GM12878 (cell line): ENCODE data around the gene FAM20B. TPM values are rescaled to one million over a fixed set of nuclear protein-coding genes. Genes with fewer than 3 reads are reported as not detected.

Experiments used
- CBX5 ChIP-seq: sonication (generic); IDR thresholded peaks from 2 replicates; pipeline ENCODE4 v1.6.1; 2016; ENCODE audit warnings: low read depth, moderate library complexity, mild to moderate bottlenecking, inconsistent platforms
- EED ChIP-seq: sonication (generic); IDR thresholded peaks from 2 replicates; pipeline ENCODE4 v1.6.1; 2016; ENCODE audit warnings: antibody characterized with exemption, low read depth
- ESRRA ChIP-seq: IDR thresholded peaks from 2 replicates; pipeline ENCODE4 v1.6.1; 2012; ENCODE audit warnings: mild to moderate bottlenecking, low read length, improper control_type of control experiment
- MTA2 ChIP-seq: fragments of 450-650 bp; IDR thresholded peaks from 2 replicates; pipeline ENCODE4 v1.6.1; 2016; ENCODE audit warnings: low read depth, mild to moderate bottlenecking, moderate library complexity
- MTA3 ChIP-seq: IDR thresholded peaks from 2 replicates; pipeline ENCODE4 v1.6.1; 2012; ENCODE audit warnings: low read length, inconsistent platforms, borderline replicate concordance
- NR2C2 ChIP-seq: IDR thresholded peaks from 2 replicates; pipeline ENCODE4 v1.6.1; 2011; ENCODE audit warnings: borderline replicate concordance, low read depth; ENCODE audit not compliant: control insufficient read depth, insufficient read length
- NR2F1 ChIP-seq: fragments of 450-650 bp; conservative IDR thresholded peaks from 2 replicates; pipeline ENCODE4 v1.6.1; 2017; ENCODE audit warnings: mild to moderate bottlenecking
- NRF1 ChIP-seq: conservative IDR thresholded peaks from 2 replicates; pipeline ENCODE4 v1.6.1; 2011; ENCODE audit warnings: mild to moderate bottlenecking, low read depth, low read length, improper control_type of control experiment
- PAX8 ChIP-seq: fragments of 450-650 bp; IDR thresholded peaks from 2 replicates; pipeline ENCODE4 v1.6.1; 2017; ENCODE audit warnings: mild to moderate bottlenecking, moderate library complexity
- POLR2AphosphoS5 ChIP-seq: IDR thresholded peaks from 2 replicates; pipeline ENCODE4 v1.6.1; 2011; ENCODE audit warnings: mild to moderate bottlenecking, low read length, inconsistent platforms
- RUNX3 ChIP-seq: IDR thresholded peaks from 2 replicates; pipeline ENCODE4 v1.6.1; 2012; ENCODE audit warnings: low read length, inconsistent platforms
- SREBF1 ChIP-seq: IDR thresholded peaks from 2 replicates; pipeline ENCODE4 v1.6.1; 2012; ENCODE audit warnings: mild to moderate bottlenecking, low read length
- ZNF217 ChIP-seq: fragments of 450-650 bp; IDR thresholded peaks from 2 replicates; pipeline ENCODE4 v1.6.1; 2017; ENCODE audit warnings: antibody characterized with exemption, mild to moderate bottlenecking
- ZSCAN29 ChIP-seq: fragments of 450-650 bp; IDR thresholded peaks from 2 replicates; pipeline ENCODE4 v1.6.1; 2017; ENCODE audit warnings: mild to moderate bottlenecking, moderate library complexity
- polyA plus RNA-seq, 11 experiments: library from polyadenylated mRNA; depleted of rRNA in 4 of 11; unstranded in 6 of 11; stranded (reverse) in 5 of 11; fragments of >200 nt; fragmentation: Nextera tagmentation in 4 of 11; fragmentation: Illumina TruSeq in 1 of 11; extraction: Ambion mirVana in 4 of 11; extraction: Trizol in 1 of 11; gene quantifications; 1 replicate in 1 of 11; 2 replicates in 10 of 11; pipeline versions ENCODE4 v1.2.1 to v1.2.3, GENCODE V29; 2011 to 2016; ENCODE audit warnings: inconsistent platforms in 2 of 11, missing spikeins in 2 of 11, low read depth in 1 of 11
- total RNA-seq, 4 experiments: library from RNA; depleted of rRNA in 3 of 4; stranded (reverse); fragments of >200 nt in 3 of 4; fragmentation: Illumina TruSeq in 1 of 4; extraction: Trizol in 1 of 4; gene quantifications; 2 replicates each; pipeline versions ENCODE4 v1.2.1 to v1.2.3, GENCODE V29; 2013 to 2021
- TF ChIP-seq, protein P1 (sequence below): fragments of 450-650 bp; conservative IDR thresholded peaks from 2 replicates; pipeline ENCODE4 v1.6.1; 2017; ENCODE audit warnings: mild to moderate bottlenecking, moderate library complexity
- TF ChIP-seq, protein P2 (sequence below): fragments of 450-650 bp; IDR thresholded peaks from 2 replicates; pipeline ENCODE4 v1.6.1; 2017; ENCODE audit warnings: low read depth, mild to moderate bottlenecking, moderate library complexity
- TF ChIP-seq, protein P3 (sequence below): fragments of 450-650 bp; formaldehyde crosslinking; IDR thresholded peaks from 2 replicates; pipeline ENCODE4 v1.4.0; 2022; ENCODE audit warnings: mild to moderate bottlenecking, moderate library complexity

Gene FAM20B
- total and polyA plus RNA-seq, 10 of the 15 experiments (the other 5 are each of a cell fraction or from before 2014, with no cell fraction given) = 2.4 to 25.6 (median 12.8) TPM

DNA sequence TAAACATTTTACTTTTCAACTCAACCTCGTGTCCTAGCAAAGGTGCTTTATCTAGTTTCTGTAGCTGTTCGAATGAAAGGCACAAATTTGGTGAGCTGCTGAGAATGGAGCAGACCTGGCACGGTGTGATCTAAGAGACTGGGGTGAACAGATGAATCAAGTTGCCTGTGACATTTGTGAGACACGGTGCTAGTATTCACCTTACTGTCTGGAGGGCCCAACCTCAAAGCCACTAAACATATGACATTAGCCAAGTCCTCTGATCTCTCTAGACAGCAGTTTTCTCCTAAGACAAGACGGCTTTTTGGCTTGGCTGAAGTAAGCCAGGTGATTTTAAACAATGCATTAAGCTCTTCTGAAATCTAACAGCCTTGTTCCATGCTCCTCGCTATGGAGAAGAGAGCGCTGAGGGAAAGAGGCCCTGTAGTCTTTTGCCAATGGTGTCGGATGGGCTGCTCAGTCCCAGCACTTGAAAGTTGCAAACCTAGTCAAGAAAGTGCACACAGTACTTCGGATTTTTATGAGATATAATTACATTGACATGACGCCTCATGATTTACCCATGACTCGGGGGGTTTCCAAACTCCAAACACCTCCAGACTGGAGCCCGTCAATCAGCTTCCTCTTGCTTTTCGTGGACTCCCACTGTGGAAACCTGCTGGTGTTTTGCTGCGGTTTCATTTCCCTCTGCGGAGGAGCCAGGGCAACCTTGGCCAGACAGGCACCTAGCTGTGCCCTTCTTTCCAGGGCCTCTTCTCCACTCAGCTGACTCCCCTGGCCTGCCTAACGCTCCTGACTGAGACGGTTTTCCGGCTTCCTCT, 55.4 kb downstream of the FAM20B start (continued):
- TF ChIP-seq, protein P1, sequence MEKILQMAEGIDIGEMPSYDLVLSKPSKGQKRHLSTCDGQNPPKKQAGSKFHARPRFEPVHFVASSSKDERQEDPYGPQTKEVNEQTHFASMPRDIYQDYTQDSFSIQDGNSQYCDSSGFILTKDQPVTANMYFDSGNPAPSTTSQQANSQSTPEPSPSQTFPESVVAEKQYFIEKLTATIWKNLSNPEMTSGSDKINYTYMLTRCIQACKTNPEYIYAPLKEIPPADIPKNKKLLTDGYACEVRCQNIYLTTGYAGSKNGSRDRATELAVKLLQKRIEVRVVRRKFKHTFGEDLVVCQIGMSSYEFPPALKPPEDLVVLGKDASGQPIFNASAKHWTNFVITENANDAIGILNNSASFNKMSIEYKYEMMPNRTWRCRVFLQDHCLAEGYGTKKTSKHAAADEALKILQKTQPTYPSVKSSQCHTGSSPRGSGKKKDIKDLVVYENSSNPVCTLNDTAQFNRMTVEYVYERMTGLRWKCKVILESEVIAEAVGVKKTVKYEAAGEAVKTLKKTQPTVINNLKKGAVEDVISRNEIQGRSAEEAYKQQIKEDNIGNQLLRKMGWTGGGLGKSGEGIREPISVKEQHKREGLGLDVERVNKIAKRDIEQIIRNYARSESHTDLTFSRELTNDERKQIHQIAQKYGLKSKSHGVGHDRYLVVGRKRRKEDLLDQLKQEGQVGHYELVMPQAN = no peak
- TF ChIP-seq PAX8 (no peak), ZNF217 (no peak), NR2F1 (no peak), EED (peak; percentile 85), MTA3 (peak; percentile 83; the same call in 1 of the 2 replicates), NRF1 (no peak), ZSCAN29 (0 out of 2 replicates have a peak, but pooled peaks have one; percentile 23), MTA2 (0 out of 2 replicates have a peak, but pooled peaks have one; percentile 27), SREBF1 (no peak), CBX5 (no peak), POLR2AphosphoS5 (no peak), ESRRA (no peak), RUNX3 (no peak; the same call in 1 of the 2 replicates), NR2C2 (no peak)
- TF ChIP-seq, protein P2, sequence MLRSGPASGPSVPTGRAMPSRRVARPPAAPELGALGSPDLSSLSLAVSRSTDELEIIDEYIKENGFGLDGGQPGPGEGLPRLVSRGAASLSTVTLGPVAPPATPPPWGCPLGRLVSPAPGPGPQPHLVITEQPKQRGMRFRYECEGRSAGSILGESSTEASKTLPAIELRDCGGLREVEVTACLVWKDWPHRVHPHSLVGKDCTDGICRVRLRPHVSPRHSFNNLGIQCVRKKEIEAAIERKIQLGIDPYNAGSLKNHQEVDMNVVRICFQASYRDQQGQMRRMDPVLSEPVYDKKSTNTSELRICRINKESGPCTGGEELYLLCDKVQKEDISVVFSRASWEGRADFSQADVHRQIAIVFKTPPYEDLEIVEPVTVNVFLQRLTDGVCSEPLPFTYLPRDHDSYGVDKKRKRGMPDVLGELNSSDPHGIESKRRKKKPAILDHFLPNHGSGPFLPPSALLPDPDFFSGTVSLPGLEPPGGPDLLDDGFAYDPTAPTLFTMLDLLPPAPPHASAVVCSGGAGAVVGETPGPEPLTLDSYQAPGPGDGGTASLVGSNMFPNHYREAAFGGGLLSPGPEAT = no peak; the same call in 1 of the 2 replicates
- TF ChIP-seq, protein P3, sequence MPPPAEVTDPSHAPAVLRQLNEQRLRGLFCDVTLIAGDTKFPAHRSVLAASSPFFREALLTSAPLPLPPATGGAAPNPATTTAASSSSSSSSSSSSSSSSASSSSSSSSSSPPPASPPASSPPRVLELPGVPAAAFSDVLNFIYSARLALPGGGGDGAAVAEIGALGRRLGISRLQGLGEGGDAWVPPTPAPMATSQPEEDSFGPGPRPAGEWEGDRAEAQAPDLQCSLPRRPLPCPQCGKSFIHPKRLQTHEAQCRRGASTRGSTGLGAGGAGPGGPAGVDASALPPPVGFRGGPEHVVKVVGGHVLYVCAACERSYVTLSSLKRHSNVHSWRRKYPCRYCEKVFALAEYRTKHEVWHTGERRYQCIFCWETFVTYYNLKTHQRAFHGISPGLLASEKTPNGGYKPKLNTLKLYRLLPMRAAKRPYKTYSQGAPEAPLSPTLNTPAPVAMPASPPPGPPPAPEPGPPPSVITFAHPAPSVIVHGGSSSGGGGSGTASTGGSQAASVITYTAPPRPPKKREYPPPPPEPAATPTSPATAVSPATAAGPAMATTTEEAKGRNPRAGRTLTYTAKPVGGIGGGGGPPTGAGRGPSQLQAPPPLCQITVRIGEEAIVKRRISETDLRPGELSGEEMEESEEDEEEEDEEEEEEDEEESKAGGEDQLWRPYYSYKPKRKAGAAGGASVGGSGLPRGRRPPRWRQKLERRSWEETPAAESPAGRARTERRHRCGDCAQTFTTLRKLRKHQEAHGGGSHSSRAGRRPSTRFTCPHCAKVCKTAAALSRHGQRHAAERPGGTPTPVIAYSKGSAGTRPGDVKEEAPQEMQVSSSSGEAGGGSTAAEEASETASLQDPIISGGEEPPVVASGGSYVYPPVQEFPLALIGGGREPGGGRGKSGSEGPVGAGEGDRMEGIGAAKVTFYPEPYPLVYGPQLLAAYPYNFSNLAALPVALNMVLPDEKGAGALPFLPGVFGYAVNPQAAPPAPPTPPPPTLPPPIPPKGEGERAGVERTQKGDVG (CRISPR knock-in tag) = no peak
